HCT116 (cell line): ENCODE measurements around the gene DDX54. TPM values are rescaled to one million over a fixed set of nuclear protein-coding genes. Genes with fewer than 3 reads are reported as not detected.

Source experiments
- ATAC-seq: fragments of 200-7000 bp; cut with Tn5 transposase; 2 replicates; pipeline ENCODE4 v1.9.1; 2020; ENCODE audit warnings: mild to moderate bottlenecking, moderate library complexity
- BruUV-seq: library from RNA; stranded (reverse); fragments of 400-500 nt; replicated peaks from 2 replicates; lab custom pipeline; 2021; lab: Mats Ljungman, UMichigan
- CTCF ChIA-PET: fragments of 300-600 bp; sonication (Branson Sonifier 250); formaldehyde crosslinking; loops from one replicate; lab custom pipeline; 2021; ENCODE audit warnings: antibody characterized with exemption; lab: Charles Lee
- POLR2A ChIA-PET: fragments of 300-600, 350-600 bp; sonication (Branson Sonifier 250); formaldehyde crosslinking; loops from one replicate; lab custom pipeline; 2021; ENCODE audit warnings: antibody characterized with exemption; lab: Charles Lee
- RAD21 ChIA-PET, 2 experiments: fragments of 300-600 bp; sonication (Branson Sonifier 250); formaldehyde crosslinking; loops; one replicate each; lab custom pipeline; 2023; ENCODE audit warnings: low total read pairs in 2 of 2; ENCODE audit not compliant: uncharacterized antibody in 2 of 2, unreplicated experiment in 2 of 2, low non-redundant PET in 1 of 2; lab: Charles Lee
- DNase-seq: peaks from one replicate; pipeline ENCODE4 v3.0.0-alpha.2; 2010; ENCODE audit warnings: low read depth, low spot score
- H2AFZ ChIP-seq: fragments of 200-600 bp; shearing (Covaris generic), sonication (generic); 2 replicates; pipeline ENCODE4 v1.6.1; 2017; ENCODE audit warnings: low read depth, mixed run types, mixed read lengths, antibody characterized with exemption, low read length; ENCODE audit not compliant: poor library complexity, severe bottlenecking
- H3K27ac ChIP-seq: 2 replicates; pipeline ENCODE4 v1.5.1; 2012; ENCODE audit warnings: low read depth, low read length
- H3K27me3 ChIP-seq: fragments of 200-600 bp; sonication (generic); 2 replicates; pipeline ENCODE4 v1.6.1; 2016; ENCODE audit warnings: mixed run types, low read length, mixed read lengths; ENCODE audit not compliant: insufficient read depth
- H3K36me3 ChIP-seq, 2 experiments: fragments of 200-500 bp in 1 of 2; fragments of 200-600 bp in 1 of 2; sonication (Bioruptor generic) in 1 of 2; sonication (generic) in 1 of 2; 2 replicates each; pipeline versions ENCODE4 v1.5.1 to v1.6.1; 2014 to 2016; ENCODE audit warnings: low read length in 2 of 2, inconsistent platforms in 1 of 2, mixed read lengths in 1 of 2, mixed run types in 1 of 2; ENCODE audit not compliant: insufficient read depth in 2 of 2, control insufficient read depth in 1 of 2
- H3K4me1 ChIP-seq, 2 experiments: fragments of 200-600 bp in 1 of 2; sonication (generic) in 1 of 2; 2 replicates each; pipeline versions ENCODE4 v1.5.1 to v1.6.1; 2012 to 2017; ENCODE audit warnings: low read length in 2 of 2, inconsistent platforms in 1 of 2, mild to moderate bottlenecking in 1 of 2, mixed read lengths in 1 of 2, mixed run types in 1 of 2, moderate library complexity in 1 of 2; ENCODE audit not compliant: insufficient read depth in 2 of 2, control insufficient read depth in 1 of 2
- H3K4me2 ChIP-seq: fragments of 200-600 bp; sonication (generic); 2 replicates; pipeline ENCODE4 v1.6.1; 2017; ENCODE audit warnings: mixed run types, low read length, mixed read lengths
- H3K4me3 ChIP-seq, 2 experiments: fragments of 200-600 bp in 1 of 2; sonication (generic) in 1 of 2; replicated peaks in 1 of 2; 2 replicates each; pipeline ENCODE4 v1.5.1; 2011 to 2016; ENCODE audit warnings: low read length in 2 of 2, control low read depth in 1 of 2, low read depth in 1 of 2, mild to moderate bottlenecking in 1 of 2, mixed read lengths in 1 of 2, mixed run types in 1 of 2
- H3K79me2 ChIP-seq: fragments of 200-600 bp; sonication (generic); 2 replicates; pipeline ENCODE4 v1.6.1; 2017; ENCODE audit warnings: mild to moderate bottlenecking, mixed run types, low read length, moderate library complexity, mixed read lengths; ENCODE audit not compliant: insufficient read depth
- H3K9ac ChIP-seq: fragments of 200-600 bp; sonication (generic); 2 replicates; pipeline ENCODE4 v1.6.1; 2016; ENCODE audit warnings: low read length, mixed read lengths
- H3K9me2 ChIP-seq: fragments of 200-600 bp; sonication (generic), shearing (Covaris generic); 2 replicates; pipeline ENCODE4 v1.6.1; 2017; ENCODE audit warnings: mixed run types, mild to moderate bottlenecking, moderate library complexity; ENCODE audit not compliant: insufficient read depth
- H3K9me3 ChIP-seq, 2 experiments: fragments of 200-500 bp in 1 of 2; fragments of 200-600 bp in 1 of 2; sonication (Bioruptor generic) in 1 of 2; sonication (generic) in 1 of 2; 2 replicates each; pipeline ENCODE4 v1.6.1; 2014 to 2017; ENCODE audit warnings: low read length in 2 of 2, mixed read lengths in 2 of 2, inconsistent platforms in 1 of 2, low read depth in 1 of 2, mild to moderate bottlenecking in 1 of 2, mixed run types in 1 of 2, moderate library complexity in 1 of 2; ENCODE audit not compliant: control insufficient read depth in 1 of 2, insufficient read depth in 1 of 2
- H4K20me1 ChIP-seq: fragments of 200-600 bp; sonication (generic), shearing (Covaris generic); 2 replicates; pipeline ENCODE4 v1.6.1; 2017; ENCODE audit warnings: mixed run types, mild to moderate bottlenecking, moderate library complexity; ENCODE audit not compliant: insufficient read depth
- CEBPB ChIP-seq: IDR thresholded peaks from 2 replicates; pipeline ENCODE4 v1.6.1; 2012; ENCODE audit warnings: low read depth
- CTCF ChIP-seq, 3 experiments: fragments of 200-600 bp in 1 of 3; sonication (generic) in 1 of 3; IDR thresholded peaks in 2 of 3; conservative IDR thresholded peaks in 1 of 3; 2 replicates each; pipeline ENCODE4 v1.5.1; 2012 to 2017; ENCODE audit warnings: low read depth in 2 of 3, low read length in 2 of 3, antibody characterized with exemption in 1 of 3, borderline replicate concordance in 1 of 3, control low read depth in 1 of 3, mild to moderate bottlenecking in 1 of 3, mixed read lengths in 1 of 3, mixed run types in 1 of 3, moderate library complexity in 1 of 3; ENCODE audit not compliant: insufficient read depth in 1 of 3
- EGR1 ChIP-seq: IDR thresholded peaks from 2 replicates; pipeline ENCODE4 v1.6.1; 2012; ENCODE audit warnings: low read depth
- ELF1 ChIP-seq: IDR thresholded peaks from 2 replicates; pipeline ENCODE4 v1.6.1; 2012; ENCODE audit warnings: low read depth, borderline replicate concordance
- EZH2 ChIP-seq: fragments of 200-600 bp; sonication (generic); IDR thresholded peaks from 2 replicates; pipeline ENCODE4 v1.6.1; 2017; ENCODE audit warnings: antibody characterized with exemption, mixed run types
- EZH2phosphoT487 ChIP-seq: fragments of 200-600 bp; IDR thresholded peaks from 2 replicates; pipeline ENCODE4 v1.6.1; 2018; ENCODE audit warnings: antibody characterized with exemption, borderline replicate concordance
- FOSL1 ChIP-seq: IDR thresholded peaks from 2 replicates; pipeline ENCODE4 v1.6.1; 2012; ENCODE audit warnings: low read depth
- POLR2A ChIP-seq: IDR thresholded peaks from 2 replicates; pipeline ENCODE4 v1.7.0; 2011; ENCODE audit warnings: borderline replicate concordance; ENCODE audit not compliant: insufficient read depth, insufficient read length; ENCODE audit errors: extremely low read depth
- RAD21 ChIP-seq: IDR thresholded peaks from 2 replicates; pipeline ENCODE4 v1.6.1; 2012; ENCODE audit warnings: low read depth, mild to moderate bottlenecking
- SIN3A ChIP-seq: IDR thresholded peaks from 2 replicates; pipeline ENCODE4 v1.6.1; 2012; ENCODE audit warnings: low read depth
- SP1 ChIP-seq: IDR thresholded peaks from 2 replicates; pipeline ENCODE4 v1.6.1; 2012; ENCODE audit warnings: low read depth
- SRF ChIP-seq: IDR thresholded peaks from 2 replicates; pipeline ENCODE4 v1.6.1; 2012; ENCODE audit warnings: low read depth
- YY1 ChIP-seq: IDR thresholded peaks from 2 replicates; pipeline ENCODE4 v1.6.1; 2011; ENCODE audit warnings: low read length, low read depth, moderate library complexity, mild to moderate bottlenecking; ENCODE audit not compliant: insufficient replicate concordance; ENCODE audit errors: extremely low read depth
- ZFX ChIP-seq: fragments of 450-650 bp; IDR thresholded peaks from 2 replicates; pipeline ENCODE4 v1.6.1; 2017
- ZNF274 ChIP-seq: fragments of 200-500 bp; sonication (Bioruptor generic); IDR thresholded peaks from 2 replicates; pipeline ENCODE4 v1.6.1; 2014; ENCODE audit warnings: mild to moderate bottlenecking, low read depth, low read length, inconsistent platforms
- intact Hi-C: fragments of 100-400 bp; cut with micrococcal nuclease; formaldehyde crosslinking; loops from 2 replicates; pipeline ENCODE4 v1.10.0; 2022
- total RNA-seq: library from RNA; stranded (reverse); gene quantifications from one replicate; pipeline ENCODE4 v1.2.1, GENCODE V29; 2021; ENCODE audit not compliant: unreplicated experiment
- TF ChIP-seq, protein P1 (sequence below): IDR thresholded peaks from 2 replicates; pipeline ENCODE4 v1.6.1; 2012; ENCODE audit warnings: low read depth
- TF ChIP-seq, protein P2 (sequence below): IDR thresholded peaks from 2 replicates; pipeline ENCODE4 v1.6.1; 2012

Gene DDX54
- total RNA-seq, 1 experiment from 2014 or later, result 110 TPM

DNA sequence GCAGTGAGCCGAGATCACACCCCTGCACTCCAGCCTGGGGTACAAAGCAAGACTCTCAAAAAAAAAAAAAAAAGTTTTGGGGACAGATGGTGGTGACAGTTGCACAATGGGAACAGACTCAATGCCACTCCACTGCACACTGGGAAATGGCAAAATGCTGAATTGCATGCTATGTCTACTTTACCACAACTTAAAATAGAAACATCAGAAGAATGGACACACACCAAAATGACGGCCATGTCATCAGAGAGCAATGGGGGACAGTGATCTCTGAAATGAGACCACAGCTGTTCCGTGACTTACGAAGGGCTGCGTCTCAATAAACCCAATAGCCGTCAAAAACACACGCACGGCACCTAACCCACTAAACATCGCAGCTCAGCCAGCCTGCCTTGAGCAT lies 13.7 kb downstream of the DDX54 start:
- TF ChIP-seq CEBPB (no peak), YY1 (no peak), SP1 (no peak), SRF (no peak)
- POLR2A ChIA-PET, result no interaction called here

GRCh38 chr12:113170926-113171325 lies 14.4 kb downstream of the DDX54 start:
- no peaks in the 10 kb centered on the region for H3K9me3 ChIP-seq
- no peak overlapping the region for H3K4me2 ChIP-seq
- H3K4me3 ChIP-seq, result no peak overlapping the region
- RAD21 ChIA-PET, result no interaction called here
- no TSS peak for BruUV-seq
- no peaks in the 10 kb centered on the region for H3K27me3 ChIP-seq
- H3K79me2 ChIP-seq, result peaks cover 24% of the 10 kb centered on the region; the same call in 1 of the 2 replicates
- H3K36me3 ChIP-seq, result peaks cover 51% of the 10 kb centered on the region in 2 experiments
- H3K27ac ChIP-seq, result no peak overlapping the region
- no peaks in the 10 kb centered on the region for H4K20me1 ChIP-seq
- CTCF ChIA-PET, result interaction anchor here (1.6 kb wide), 1 partner anchor 178 kb away, joined by 6 read pairs; no protein-coding TSS in a partner anchor
- intact Hi-C loops, result no loop called here
- ATAC-seq, result no peak
- H3K4me1 ChIP-seq, result no peaks in the 10 kb centered on the region
- DNase-seq, result no peak
- no peak overlapping the region for H2AFZ ChIP-seq
- H3K9me2 ChIP-seq, result no peaks in the 10 kb centered on the region
- POLR2A ChIA-PET, result no interaction called here
- H3K9ac ChIP-seq, result no peak overlapping the region
- TF ChIP-seq POLR2A, result no peak
- no peak for TF ChIP-seq CTCF (IDR thresholded peaks at IDR 0.05 in 2 of 3, conservative IDR thresholded peaks at IDR 0.05 in 1 of 3; ENCODE audit: borderline replicate concordance in 1 of 3, insufficient read depth in 1 of 3, low read depth in 2 of 3, low read length in 2 of 3)
- TF ChIP-seq ZFX, result no peak
- TF ChIP-seq ZNF274, result no peak
- TF ChIP-seq SP1, result no peak
- TF ChIP-seq SIN3A, result no peak
- TF ChIP-seq FOSL1, result no peak
- TF ChIP-seq YY1, result no peak
- TF ChIP-seq, protein P1, sequence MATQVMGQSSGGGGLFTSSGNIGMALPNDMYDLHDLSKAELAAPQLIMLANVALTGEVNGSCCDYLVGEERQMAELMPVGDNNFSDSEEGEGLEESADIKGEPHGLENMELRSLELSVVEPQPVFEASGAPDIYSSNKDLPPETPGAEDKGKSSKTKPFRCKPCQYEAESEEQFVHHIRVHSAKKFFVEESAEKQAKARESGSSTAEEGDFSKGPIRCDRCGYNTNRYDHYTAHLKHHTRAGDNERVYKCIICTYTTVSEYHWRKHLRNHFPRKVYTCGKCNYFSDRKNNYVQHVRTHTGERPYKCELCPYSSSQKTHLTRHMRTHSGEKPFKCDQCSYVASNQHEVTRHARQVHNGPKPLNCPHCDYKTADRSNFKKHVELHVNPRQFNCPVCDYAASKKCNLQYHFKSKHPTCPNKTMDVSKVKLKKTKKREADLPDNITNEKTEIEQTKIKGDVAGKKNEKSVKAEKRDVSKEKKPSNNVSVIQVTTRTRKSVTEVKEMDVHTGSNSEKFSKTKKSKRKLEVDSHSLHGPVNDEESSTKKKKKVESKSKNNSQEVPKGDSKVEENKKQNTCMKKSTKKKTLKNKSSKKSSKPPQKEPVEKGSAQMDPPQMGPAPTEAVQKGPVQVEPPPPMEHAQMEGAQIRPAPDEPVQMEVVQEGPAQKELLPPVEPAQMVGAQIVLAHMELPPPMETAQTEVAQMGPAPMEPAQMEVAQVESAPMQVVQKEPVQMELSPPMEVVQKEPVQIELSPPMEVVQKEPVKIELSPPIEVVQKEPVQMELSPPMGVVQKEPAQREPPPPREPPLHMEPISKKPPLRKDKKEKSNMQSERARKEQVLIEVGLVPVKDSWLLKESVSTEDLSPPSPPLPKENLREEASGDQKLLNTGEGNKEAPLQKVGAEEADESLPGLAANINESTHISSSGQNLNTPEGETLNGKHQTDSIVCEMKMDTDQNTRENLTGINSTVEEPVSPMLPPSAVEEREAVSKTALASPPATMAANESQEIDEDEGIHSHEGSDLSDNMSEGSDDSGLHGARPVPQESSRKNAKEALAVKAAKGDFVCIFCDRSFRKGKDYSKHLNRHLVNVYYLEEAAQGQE, result no peak
- TF ChIP-seq ELF1, result no peak
- TF ChIP-seq, protein P2, sequence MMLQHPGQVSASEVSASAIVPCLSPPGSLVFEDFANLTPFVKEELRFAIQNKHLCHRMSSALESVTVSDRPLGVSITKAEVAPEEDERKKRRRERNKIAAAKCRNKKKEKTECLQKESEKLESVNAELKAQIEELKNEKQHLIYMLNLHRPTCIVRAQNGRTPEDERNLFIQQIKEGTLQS, result no peak
- no peak for TF ChIP-seq EGR1
- TF ChIP-seq RAD21, result no peak
- no peak for TF ChIP-seq EZH2
- no peak for TF ChIP-seq EZH2phosphoT487

More for the DNA sequence above, 13.7 kb downstream of the DDX54 start:
- ChIA-PET RAD21 (no interaction called here), CTCF (interaction anchor here (1.6 kb wide), 1 partner anchor 179 kb away, joined by 6 read pairs; no protein-coding TSS in a partner anchor)
- H3K4me2 ChIP-seq, result no peak overlapping the region
- H3K4me3 ChIP-seq, result no peak overlapping the region
- no peaks in the 10 kb centered on the region for H4K20me1 ChIP-seq
- H3K4me1 ChIP-seq, result no peaks in the 10 kb centered on the region
- no peaks in the 10 kb centered on the region for H3K27me3 ChIP-seq
- H2AFZ ChIP-seq, result no peak overlapping the region
- H3K79me2 ChIP-seq, result peaks cover 24% of the 10 kb centered on the region; the same call in 1 of the 2 replicates
- no peak overlapping the region for H3K27ac ChIP-seq
- no TSS peak for BruUV-seq
- intact Hi-C loops, result no loop called here
- H3K36me3 ChIP-seq, result peaks cover 50 to 52% of the 10 kb centered on the region in 2 experiments
- DNase-seq (no peak), ATAC-seq (no peak)
- H3K9me3 ChIP-seq, result no peaks in the 10 kb centered on the region
- no peaks in the 10 kb centered on the region for H3K9me2 ChIP-seq
- no peak overlapping the region for H3K9ac ChIP-seq
